Ectodermal cell (in vitro differentiated cells): Measurements from ENCODE around the gene NFAT5.
"Not testable (repeated sequence)": the region's sequence is repeated elsewhere in the genome, so short reads cannot be mapped to it uniquely, and the experiment has no call there.

ENCODE experiments used
- H3K27ac ChIP-seq: 2 replicates; pipeline ENCODE4 v1.7.0; 2013; ENCODE audit warnings: mild to moderate bottlenecking, low read depth, low read length; ENCODE audit not compliant: insufficient read depth, poor library complexity, severe bottlenecking
- H3K27me3 ChIP-seq: 2 replicates; pipeline ENCODE4 v1.7.0; 2013; ENCODE audit warnings: mild to moderate bottlenecking, low read length; ENCODE audit not compliant: insufficient read depth, control insufficient read depth, poor library complexity, severe bottlenecking
- H3K36me3 ChIP-seq: one replicate; pipeline ENCODE4 v1.7.0; 2013; ENCODE audit warnings: low read length; ENCODE audit not compliant: control insufficient read depth, insufficient read depth
- H3K4me1 ChIP-seq: one replicate; pipeline ENCODE4 v1.7.0; 2013; ENCODE audit warnings: low read length; ENCODE audit not compliant: control insufficient read depth, insufficient read depth
- H3K4me3 ChIP-seq: 2 replicates; pipeline ENCODE4 v1.7.0; 2013; ENCODE audit warnings: low read depth, low read length, control low read depth; ENCODE audit not compliant: insufficient read depth
- H3K9me3 ChIP-seq: 2 replicates; pipeline ENCODE4 v1.7.0; 2013; ENCODE audit warnings: mild to moderate bottlenecking, low read length, moderate library complexity; ENCODE audit not compliant: control insufficient read depth
- WGBS, 2 experiments: methylation state at CpG; one replicate each; pipeline ENCODE4 v1.1.7; 2013; ENCODE audit warnings: missing lambda C conversion rate in 2 of 2; 5-methylcytosine and 5-hydroxymethylcytosine counted together

NFAT5 gene

DNA sequence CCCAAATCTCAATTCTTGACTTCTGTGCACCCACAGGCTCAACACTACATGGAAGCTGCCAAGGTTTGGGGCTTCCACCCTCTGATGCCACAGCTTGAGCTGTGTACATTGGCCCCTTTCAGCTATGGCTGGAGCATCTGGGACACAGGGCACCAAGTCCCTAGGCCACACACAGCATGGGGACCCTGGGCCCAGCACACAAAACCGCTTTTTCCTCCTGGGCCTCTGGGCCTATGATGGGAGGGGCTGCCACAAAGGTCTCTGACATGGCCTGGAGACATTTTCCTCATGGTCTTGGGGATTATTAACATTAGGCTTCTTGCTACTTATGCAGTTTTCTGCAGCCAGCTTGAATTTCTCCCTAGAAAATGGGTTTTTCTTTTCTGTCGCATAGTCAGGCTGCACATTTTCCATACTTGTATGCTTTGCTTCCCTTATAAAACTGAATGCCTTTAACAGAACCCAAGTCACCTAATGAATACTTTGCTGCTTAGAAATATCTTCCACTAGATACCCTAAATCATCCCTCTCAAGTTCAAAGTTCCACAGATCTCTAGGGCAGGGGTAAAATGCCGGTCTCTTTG lies 70.9 kb downstream of the NFAT5 start:
- not testable (repeated sequence) for H3K4me1 ChIP-seq, H3K9me3 ChIP-seq, H3K4me3 ChIP-seq, H3K27me3 ChIP-seq, H3K36me3 ChIP-seq, H3K27ac ChIP-seq
- WGBS, 2 experiments: 96 to 97% methylated on average over 3 of the region's 3 CpGs

DNA sequence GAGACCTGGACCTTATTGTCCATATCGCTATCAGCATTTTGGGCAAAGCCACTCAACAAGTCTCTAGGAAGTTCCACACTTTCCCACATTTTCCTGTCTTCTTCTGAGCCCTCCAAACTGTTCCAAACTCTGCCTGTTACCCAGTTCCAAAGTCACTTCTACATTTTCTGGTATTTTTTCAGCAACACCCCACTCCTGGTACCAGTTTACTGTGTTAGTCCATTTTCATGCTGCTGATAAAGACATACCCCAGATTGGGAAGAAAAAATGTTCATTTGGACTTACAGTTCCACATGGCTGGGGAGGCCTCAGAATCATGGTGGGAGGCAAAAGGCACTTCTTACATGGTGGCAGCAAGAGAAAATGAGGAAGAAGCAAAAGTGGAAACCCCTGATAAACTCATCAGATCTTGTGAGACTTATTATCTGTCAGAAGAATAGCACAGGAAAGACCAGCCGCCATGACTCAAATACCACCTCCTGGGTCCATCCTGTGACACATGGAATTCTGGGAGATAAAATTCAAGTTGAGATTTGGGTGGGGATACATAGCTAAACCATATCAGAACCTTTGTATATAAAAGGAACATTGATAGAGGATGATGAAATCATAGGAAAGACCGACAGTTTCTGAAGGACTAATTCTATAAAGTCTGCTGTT lies 71.6 kb downstream of the NFAT5 start:
- H3K27ac ChIP-seq, H3K36me3 ChIP-seq, H3K4me3 ChIP-seq, H3K4me1 ChIP-seq, H3K27me3 ChIP-seq, H3K9me3 ChIP-seq: not testable (repeated sequence)
- 93 to 96% methylated on average over 3 of the region's 3 CpGs for WGBS, 2 experiments

DNA sequence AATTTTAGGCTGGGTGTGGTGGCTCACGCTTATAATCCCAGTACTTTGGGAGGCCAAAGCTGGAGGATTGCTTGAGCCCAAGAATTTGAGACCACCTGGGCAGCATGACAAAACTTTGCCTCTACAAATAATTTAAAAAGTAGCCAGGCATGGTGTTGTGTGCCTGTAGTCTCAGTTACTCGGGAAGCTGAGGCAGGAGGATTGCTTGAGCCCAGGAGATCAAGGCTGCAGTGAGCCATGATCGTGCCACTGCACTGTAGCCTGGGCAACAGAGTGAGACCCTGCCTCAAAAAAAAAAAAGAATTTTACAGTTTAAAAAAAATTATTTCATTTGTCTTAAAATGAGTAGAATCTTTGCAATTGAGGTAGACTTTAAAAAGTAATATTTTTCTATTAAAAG lies 78.2 kb downstream of the NFAT5 start:
- H3K4me3 ChIP-seq, H3K36me3 ChIP-seq, H3K27me3 ChIP-seq, H3K27ac ChIP-seq, H3K9me3 ChIP-seq, H3K4me1 ChIP-seq: not testable (repeated sequence)
- 89 to 95% methylated on average over 3 of the region's 3 CpGs for whole genome bisulfite sequencing, 2 experiments

DNA sequence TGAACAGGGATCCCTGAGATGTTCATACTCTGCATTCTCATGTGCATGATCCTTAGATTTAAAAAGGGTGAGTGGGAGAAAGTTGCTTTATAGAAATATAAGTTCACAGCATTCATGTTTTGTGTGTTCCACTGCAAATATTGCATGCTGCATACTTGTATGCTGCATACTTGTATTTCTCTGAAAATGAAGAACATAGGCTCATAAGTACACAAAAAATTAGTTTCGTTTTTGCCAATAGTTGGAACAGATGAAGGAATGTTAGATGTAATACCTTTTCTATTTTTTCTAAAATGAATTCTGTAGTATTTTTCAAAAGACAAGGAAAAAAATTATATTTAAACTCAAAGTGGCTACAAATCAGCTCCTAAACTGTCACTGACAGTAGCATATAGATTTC lies 79.0 kb downstream of the NFAT5 start:
- Histone ChIP-seq H3K4me1 (no peaks in the 10 kb centered on the region), H3K4me3 (no peak overlapping the region), H3K27me3 (no peaks in the 10 kb centered on the region), H3K27ac (no peak overlapping the region), H3K36me3 (no peaks in the 10 kb centered on the region), H3K9me3 (no peaks in the 10 kb centered on the region)
- 80% methylated on average over 1 of the region's 1 CpG; no CpG with 5 or more reads in 1 of the 2 experiments for WGBS, 2 experiments

DNA sequence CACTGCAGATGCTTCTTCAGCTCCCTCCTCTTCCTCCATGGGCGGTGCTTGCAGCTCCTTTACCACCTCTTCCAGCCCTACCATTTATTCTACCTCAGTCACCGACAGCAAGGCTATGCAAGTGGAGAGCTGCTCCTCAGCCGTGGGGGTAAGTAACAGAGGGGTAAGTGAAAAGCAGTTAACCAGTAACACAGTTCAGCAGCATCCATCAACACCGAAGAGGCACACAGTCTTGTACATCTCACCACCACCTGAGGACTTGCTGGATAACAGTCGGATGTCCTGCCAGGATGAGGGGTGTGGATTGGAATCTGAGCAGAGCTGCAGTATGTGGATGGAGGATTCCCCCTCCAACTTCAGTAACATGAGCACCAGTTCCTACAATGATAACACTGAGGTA lies 81.3 kb downstream of the NFAT5 start:
- Histone ChIP-seq H3K36me3 (no peaks in the 10 kb centered on the region), H3K9me3 (no peaks in the 10 kb centered on the region), H3K4me3 (no peak overlapping the region), H3K27me3 (no peaks in the 10 kb centered on the region), H3K27ac (no peak overlapping the region), H3K4me1 (no peaks in the 10 kb centered on the region)
- WGBS, 2 experiments: 92 to 95% methylated on average over 3 to 5 of the region's 5 CpGs

DNA sequence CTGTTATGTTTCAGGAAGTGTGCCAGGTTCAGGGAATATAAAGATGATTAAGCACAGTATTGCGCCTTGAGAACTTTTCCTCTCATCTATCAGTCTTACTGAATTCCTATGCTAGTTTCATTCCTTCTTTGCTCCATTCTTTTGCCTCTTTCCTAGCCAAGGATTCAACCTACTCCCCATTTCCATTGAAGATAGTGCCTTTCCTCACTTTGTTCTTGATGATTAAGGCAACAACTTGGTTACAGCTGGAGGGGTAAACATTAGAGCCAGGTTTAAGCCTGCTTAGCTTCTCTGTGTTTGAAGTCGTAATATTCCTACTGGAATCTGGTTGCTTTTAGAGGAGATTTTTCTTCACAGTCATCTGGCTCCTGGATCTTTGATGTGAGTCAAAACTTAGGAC lies 85.5 kb downstream of the NFAT5 start:
- H3K27me3 ChIP-seq: no peaks in the 10 kb centered on the region
- H3K9me3 ChIP-seq: no peaks in the 10 kb centered on the region
- H3K4me1 ChIP-seq: no peaks in the 10 kb centered on the region
- 95 to 98% methylated on average over 2 of the region's 2 CpGs for WGBS, 2 experiments
- no peak overlapping the region for H3K4me3 ChIP-seq
- H3K36me3 ChIP-seq: peaks cover 13% of the 10 kb centered on the region
- no peak overlapping the region for H3K27ac ChIP-seq

DNA sequence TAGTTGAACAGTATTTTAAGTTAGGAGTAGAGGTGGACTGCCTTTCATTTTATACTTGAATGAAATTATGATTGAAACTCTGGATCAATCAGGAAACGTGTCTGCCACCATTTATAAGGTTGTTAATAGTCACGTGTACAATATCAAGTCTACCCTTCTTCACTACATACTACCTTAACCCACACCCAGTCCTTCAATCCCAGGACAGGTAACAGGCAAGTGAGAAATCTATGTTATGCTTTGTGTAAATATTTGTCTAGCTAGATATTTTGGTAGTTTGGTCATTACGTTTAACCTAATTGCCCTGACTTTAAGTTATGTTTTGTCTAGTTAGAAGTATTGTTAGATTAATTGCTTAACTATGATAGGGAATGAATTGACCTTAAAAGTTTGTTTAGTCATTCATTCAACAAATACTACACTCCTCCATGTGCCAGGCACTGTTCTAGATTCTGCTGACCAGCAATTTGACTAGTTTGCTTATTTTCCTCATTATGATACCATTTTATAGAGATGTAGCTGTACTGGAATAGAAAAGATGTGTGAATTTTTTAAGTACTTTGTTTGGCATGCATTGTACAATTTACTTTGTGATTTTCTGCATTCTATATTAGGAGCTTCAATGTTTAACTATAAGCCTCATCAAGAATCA lies 88.6 kb downstream of the NFAT5 start:
- Histone ChIP-seq H3K27ac (no peak overlapping the region), H3K9me3 (no peaks in the 10 kb centered on the region), H3K4me1 (no peaks in the 10 kb centered on the region), H3K27me3 (no peaks in the 10 kb centered on the region), H3K36me3 (peaks cover 16% of the 10 kb centered on the region), H3K4me3 (no peak overlapping the region)
- 91 to 95% methylated on average over 3 of the region's 3 CpGs for WGBS, 2 experiments

DNA sequence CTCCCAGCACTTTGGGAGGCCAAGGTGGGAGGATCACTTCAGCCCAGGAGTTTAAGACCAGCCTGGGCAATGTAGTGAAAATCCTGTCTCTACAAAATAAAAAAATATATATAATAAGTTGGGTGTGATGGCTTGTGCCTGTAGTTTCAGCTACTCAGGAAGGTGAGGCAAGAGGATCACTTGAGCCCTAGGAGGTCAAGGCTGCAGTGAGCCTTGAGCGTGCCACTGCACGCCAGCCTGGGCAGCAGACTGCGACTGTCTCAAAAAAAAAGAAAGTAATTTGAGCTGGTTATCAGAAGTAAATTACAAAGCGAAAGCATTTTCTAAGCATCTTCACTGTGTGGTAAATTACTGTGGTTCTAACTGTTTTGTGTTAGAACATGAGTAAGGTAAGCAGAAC lies 94.4 kb downstream of the NFAT5 start:
- no peaks in the 10 kb centered on the region for H3K27me3 ChIP-seq
- H3K9me3 ChIP-seq: no peaks in the 10 kb centered on the region
- no peaks in the 10 kb centered on the region for H3K4me1 ChIP-seq
- no peak overlapping the region for H3K27ac ChIP-seq
- H3K36me3 ChIP-seq: peaks cover 10% of the 10 kb centered on the region
- WGBS, 2 experiments: 91% methylated on average over 4 of the region's 4 CpGs
- H3K4me3 ChIP-seq: no peak overlapping the region

DNA sequence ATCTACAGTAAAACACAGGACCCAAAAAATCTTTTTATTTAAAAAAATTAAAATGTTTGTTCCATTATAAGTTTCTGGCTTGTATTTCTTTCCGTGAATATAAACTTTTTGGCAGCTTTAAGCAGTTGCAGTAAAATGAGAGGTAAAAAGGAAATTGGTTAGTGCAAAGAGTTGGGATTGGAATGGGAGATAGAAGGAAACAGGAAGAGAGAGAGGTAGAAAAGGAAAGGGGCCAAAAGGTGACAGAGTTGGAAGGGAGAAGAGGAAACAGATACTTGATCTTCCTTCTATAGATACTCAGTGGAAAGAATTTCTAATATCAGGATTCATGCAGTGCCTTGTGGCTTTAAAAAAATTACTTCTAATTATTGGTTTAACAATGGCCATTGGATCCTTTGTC lies 97.1 kb downstream of the NFAT5 start:
- WGBS, 2 experiments: 94 to 100% methylated on average over 1 of the region's 1 CpG
- no peaks in the 10 kb centered on the region for H3K4me1 ChIP-seq
- no peaks in the 10 kb centered on the region for H3K27me3 ChIP-seq
- peaks cover 3% of the 10 kb centered on the region for H3K36me3 ChIP-seq
- no peak overlapping the region for H3K27ac ChIP-seq
- no peak overlapping the region for H3K4me3 ChIP-seq
- no peaks in the 10 kb centered on the region for H3K9me3 ChIP-seq

DNA sequence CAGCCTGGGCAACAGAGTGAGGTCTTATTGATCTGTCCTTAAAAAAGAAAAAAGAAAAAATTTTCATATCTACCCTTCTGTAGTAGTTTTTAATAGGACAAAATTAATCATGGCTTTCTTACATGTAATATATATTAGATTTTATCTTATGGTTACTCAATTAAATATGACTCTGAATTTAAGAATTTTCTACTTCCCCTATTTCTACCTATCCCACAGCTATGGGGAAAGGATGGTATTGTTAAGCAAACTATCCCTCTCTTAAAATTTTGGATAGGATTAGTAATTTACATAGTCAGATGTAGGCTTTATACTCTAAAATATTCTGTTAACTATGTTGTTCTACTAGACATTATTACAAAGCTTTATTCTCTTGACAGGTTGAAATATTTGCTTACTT lies 98.1 kb downstream of the NFAT5 start:
- Histone ChIP-seq H3K36me3 (peaks cover 3% of the 10 kb centered on the region), H3K4me3 (no peak overlapping the region), H3K4me1 (no peaks in the 10 kb centered on the region), H3K27me3 (no peaks in the 10 kb centered on the region), H3K9me3 (no peaks in the 10 kb centered on the region), H3K27ac (no peak overlapping the region)
